GM12878 (cell line): Measurements from ENCODE around the gene ZBTB7B. TPM values are rescaled to one million over a fixed set of nuclear protein-coding genes. Genes with fewer than 3 reads are reported as not detected.

ENCODE experiments used
- BCLAF1 ChIP-seq: fragments of 450-650 bp; IDR thresholded peaks from 2 replicates; pipeline ENCODE4 v1.6.1; 2017; ENCODE audit warnings: antibody characterized with exemption, mild to moderate bottlenecking, moderate library complexity
- BHLHE40 ChIP-seq, 2 experiments: fragments of 450-650 bp in 1 of 2; IDR thresholded peaks; 2 replicates each; pipeline ENCODE4 v1.6.1; 2011 to 2017; ENCODE audit warnings: low read depth in 2 of 2, borderline replicate concordance in 1 of 2, improper control_type of control experiment in 1 of 2, low read length in 1 of 2, mild to moderate bottlenecking in 1 of 2
- FOXK2 ChIP-seq: fragments of 450-650 bp; IDR thresholded peaks from 2 replicates; pipeline ENCODE4 v1.6.1; 2017; ENCODE audit warnings: mild to moderate bottlenecking, moderate library complexity
- JUNB ChIP-seq: IDR thresholded peaks from 2 replicates; pipeline ENCODE4 v1.6.1; 2016; ENCODE audit warnings: antibody characterized with exemption, mild to moderate bottlenecking
- KDM1A ChIP-seq: fragments of 200-600 bp; sonication (generic); IDR thresholded peaks from 2 replicates; pipeline ENCODE4 v1.6.1; 2016; ENCODE audit warnings: borderline replicate concordance
- MLLT1 ChIP-seq: fragments of 450-650 bp; IDR thresholded peaks from 2 replicates; pipeline ENCODE4 v1.6.1; 2016; ENCODE audit warnings: mild to moderate bottlenecking
- MTA2 ChIP-seq: fragments of 450-650 bp; IDR thresholded peaks from 2 replicates; pipeline ENCODE4 v1.6.1; 2016; ENCODE audit warnings: low read depth, mild to moderate bottlenecking, moderate library complexity
- MYB ChIP-seq: fragments of 150-350 bp; IDR thresholded peaks from 2 replicates; pipeline ENCODE4 v1.6.1; 2014; ENCODE audit warnings: mild to moderate bottlenecking, low read depth, low read length, borderline replicate concordance
- NFXL1 ChIP-seq: fragments of 450-650 bp; IDR thresholded peaks from 2 replicates; pipeline ENCODE4 v1.6.1; 2017; ENCODE audit warnings: antibody characterized with exemption, mild to moderate bottlenecking, borderline replicate concordance
- NR2F1 ChIP-seq: fragments of 450-650 bp; conservative IDR thresholded peaks from 2 replicates; pipeline ENCODE4 v1.6.1; 2017; ENCODE audit warnings: mild to moderate bottlenecking
- NRF1 ChIP-seq: conservative IDR thresholded peaks from 2 replicates; pipeline ENCODE4 v1.6.1; 2011; ENCODE audit warnings: mild to moderate bottlenecking, low read depth, low read length, improper control_type of control experiment
- SMARCA5 ChIP-seq: fragments of 450-650 bp; IDR thresholded peaks from 2 replicates; pipeline ENCODE4 v1.6.1; 2017; ENCODE audit warnings: mild to moderate bottlenecking
- SP1 ChIP-seq: IDR thresholded peaks from one replicate; pipeline ENCODE4 v1.6.1; 2011; ENCODE audit warnings: low read depth, low read length
- TAF1 ChIP-seq: IDR thresholded peaks from 2 replicates; pipeline ENCODE4 v1.6.1; 2011; ENCODE audit warnings: mild to moderate bottlenecking, low read depth, low read length, borderline replicate concordance
- TCF3 ChIP-seq: IDR thresholded peaks from 2 replicates; pipeline ENCODE4 v1.6.1; 2012; ENCODE audit warnings: low read depth, mild to moderate bottlenecking, low read length, borderline replicate concordance; ENCODE audit not compliant: insufficient read depth
- ZBED1 ChIP-seq: IDR thresholded peaks from 2 replicates; pipeline ENCODE4 v1.6.1; 2016; ENCODE audit warnings: borderline replicate concordance
- ZNF687 ChIP-seq: fragments of 450-650 bp; IDR thresholded peaks from 2 replicates; pipeline ENCODE4 v1.6.1; 2017; ENCODE audit warnings: mild to moderate bottlenecking, moderate library complexity
- polyA plus RNA-seq, 11 experiments: library from polyadenylated mRNA; depleted of rRNA in 4 of 11; unstranded in 6 of 11; stranded (reverse) in 5 of 11; fragments of >200 nt; fragmentation: Nextera tagmentation in 4 of 11; fragmentation: Illumina TruSeq in 1 of 11; extraction: Ambion mirVana in 4 of 11; extraction: Trizol in 1 of 11; gene quantifications; 1 replicate in 1 of 11; 2 replicates in 10 of 11; pipeline versions ENCODE4 v1.2.1 to v1.2.3, GENCODE V29; 2011 to 2016; ENCODE audit warnings: inconsistent platforms in 2 of 11, missing spikeins in 2 of 11, low read depth in 1 of 11
- total RNA-seq, 4 experiments: library from RNA; depleted of rRNA in 3 of 4; stranded (reverse); fragments of >200 nt in 3 of 4; fragmentation: Illumina TruSeq in 1 of 4; extraction: Trizol in 1 of 4; gene quantifications; 2 replicates each; pipeline versions ENCODE4 v1.2.1 to v1.2.3, GENCODE V29; 2013 to 2021
- TF ChIP-seq, protein P1 (sequence below): IDR thresholded peaks from 2 replicates; pipeline ENCODE4 v1.6.1; 2011; ENCODE audit warnings: mild to moderate bottlenecking, low read depth, low read length, moderate library complexity; ENCODE audit not compliant: insufficient replicate concordance
- TF ChIP-seq, protein P2 (sequence below): IDR thresholded peaks from 2 replicates; pipeline ENCODE4 v1.6.1; 2012; ENCODE audit warnings: low read depth, low read length, improper control_type of control experiment

The ZBTB7B gene
- total and polyA plus RNA-seq, 10 of the 15 experiments (the other 5 are each of a cell fraction or from before 2014, with no cell fraction given): 0.11 to 44.9 (median 11.3) TPM

DNA sequence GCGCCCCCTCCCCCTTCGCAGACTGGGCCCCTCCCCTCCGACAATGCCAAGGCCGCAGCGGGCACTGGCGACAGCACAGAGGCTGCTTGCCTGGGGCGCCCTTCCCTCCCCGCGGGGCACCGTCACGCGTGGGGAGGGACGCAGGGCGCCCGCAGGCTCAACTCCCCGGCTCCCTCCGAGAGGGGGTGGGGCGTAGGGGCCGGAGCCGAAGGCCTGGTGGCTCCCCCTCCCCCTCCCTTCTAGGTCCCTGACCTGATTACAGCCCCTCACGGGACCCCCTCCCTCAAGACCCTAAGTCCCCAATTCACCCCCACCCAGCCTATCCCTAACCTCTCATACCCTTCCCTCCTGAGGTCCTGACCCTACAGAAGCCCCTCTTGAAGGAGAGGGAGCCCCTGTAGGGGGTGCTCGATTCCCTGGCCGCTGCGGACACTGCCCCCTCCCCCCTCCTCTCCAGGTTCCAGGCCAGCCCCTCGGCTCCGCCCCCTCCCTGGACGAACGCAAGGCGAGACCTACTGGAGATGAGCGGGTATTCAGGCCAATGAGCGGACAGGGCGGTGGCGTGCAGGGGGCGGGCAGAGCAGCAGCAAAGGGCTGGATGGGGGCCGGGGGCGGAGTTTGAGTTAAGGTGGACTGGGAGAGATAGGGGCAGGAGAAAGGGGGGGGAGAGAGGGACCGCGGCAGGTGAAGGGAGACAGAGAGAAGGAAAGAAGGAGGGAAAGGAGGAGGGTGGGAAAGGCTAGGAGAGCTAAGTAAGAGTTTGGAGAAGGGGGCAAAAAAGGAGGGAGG is 733 bp upstream of the ZBTB7B start (continued):
- TF ChIP-seq MYB: no peak
- no peak for TF ChIP-seq FOXK2
- TF ChIP-seq, protein P1, sequence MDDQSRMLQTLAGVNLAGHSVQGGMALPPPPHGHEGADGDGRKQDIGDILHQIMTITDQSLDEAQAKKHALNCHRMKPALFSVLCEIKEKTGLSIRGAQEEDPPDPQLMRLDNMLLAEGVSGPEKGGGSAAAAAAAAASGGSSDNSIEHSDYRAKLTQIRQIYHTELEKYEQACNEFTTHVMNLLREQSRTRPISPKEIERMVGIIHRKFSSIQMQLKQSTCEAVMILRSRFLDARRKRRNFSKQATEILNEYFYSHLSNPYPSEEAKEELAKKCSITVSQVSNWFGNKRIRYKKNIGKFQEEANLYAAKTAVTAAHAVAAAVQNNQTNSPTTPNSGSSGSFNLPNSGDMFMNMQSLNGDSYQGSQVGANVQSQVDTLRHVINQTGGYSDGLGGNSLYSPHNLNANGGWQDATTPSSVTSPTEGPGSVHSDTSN: peak; percentile 96
- TF ChIP-seq ZBED1: no peak
- TF ChIP-seq TCF3: 0 out of 2 replicates have a peak, but pooled peaks have one; percentile 25
- TF ChIP-seq NFXL1: no peak
- no peak for TF ChIP-seq KDM1A
- TF ChIP-seq MLLT1: peak; percentile 94
- TF ChIP-seq, protein P2, sequence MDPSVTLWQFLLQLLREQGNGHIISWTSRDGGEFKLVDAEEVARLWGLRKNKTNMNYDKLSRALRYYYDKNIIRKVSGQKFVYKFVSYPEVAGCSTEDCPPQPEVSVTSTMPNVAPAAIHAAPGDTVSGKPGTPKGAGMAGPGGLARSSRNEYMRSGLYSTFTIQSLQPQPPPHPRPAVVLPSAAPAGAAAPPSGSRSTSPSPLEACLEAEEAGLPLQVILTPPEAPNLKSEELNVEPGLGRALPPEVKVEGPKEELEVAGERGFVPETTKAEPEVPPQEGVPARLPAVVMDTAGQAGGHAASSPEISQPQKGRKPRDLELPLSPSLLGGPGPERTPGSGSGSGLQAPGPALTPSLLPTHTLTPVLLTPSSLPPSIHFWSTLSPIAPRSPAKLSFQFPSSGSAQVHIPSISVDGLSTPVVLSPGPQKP: no peak
- peak; percentile 92 to 97 for TF ChIP-seq BHLHE40 (IDR thresholded peaks at IDR 0.05; ENCODE audit: borderline replicate concordance in 1 of 2, low read depth in 2 of 2, low read length in 1 of 2)
- TF ChIP-seq SMARCA5: no peak
- peak; percentile 93 for TF ChIP-seq SP1
- peak; percentile 84 for TF ChIP-seq NR2F1
- TF ChIP-seq MTA2: peak; percentile 60; the same call in 1 of the 2 replicates
- no peak for TF ChIP-seq NRF1
- no peak for TF ChIP-seq ZNF687
- no peak for TF ChIP-seq JUNB
- no peak for TF ChIP-seq BCLAF1
- peak; percentile 50; the same call in 1 of the 2 replicates for TF ChIP-seq TAF1
